Measurements from ENCODE around the gene PUSL1.
A peak's percentile ranks its signal among the peaks of the same experiment; 100 is the strongest.

The PUSL1 gene

GRCh38 chr1:1325288-1326074, 17.1 kb downstream of the PUSL1 start:
- POLR2A ChIA-PET, result interaction anchor here (1.0 to 1.2 kb wide), 2 partner anchors 18 to 50 kb away, joined by 3 read pairs; no protein-coding TSS in a partner anchor
- DNase-seq (ENCODE audit: extremely low spot score), result no peak
- CTCF ChIA-PET, result no interaction called here
- no peak for TF ChIP-seq LEF1 (IDR thresholded peaks at IDR 0.05; ENCODE audit: borderline replicate concordance)
- no peak for TF ChIP-seq FOXK2 (IDR thresholded peaks at IDR 0.05)
- TF ChIP-seq ARNT (IDR thresholded peaks at IDR 0.05), result no peak
- TF ChIP-seq BHLHE40 (IDR thresholded peaks at IDR 0.05; ENCODE audit: borderline replicate concordance), result no peak
- TF ChIP-seq ZNF384 (IDR thresholded peaks at IDR 0.05), result no peak
- no peak for TF ChIP-seq ELF4 (IDR thresholded peaks at IDR 0.05)
- no peak for TF ChIP-seq SP1 (IDR thresholded peaks at IDR 0.05)
- TF ChIP-seq FOXM1 (IDR thresholded peaks at IDR 0.05; ENCODE audit: borderline replicate concordance), result no peak
- no peak for TF ChIP-seq HDGF (IDR thresholded peaks at IDR 0.05; ENCODE audit: borderline replicate concordance)
- no peak for TF ChIP-seq SUZ12 (IDR thresholded peaks at IDR 0.05)
- no peak for TF ChIP-seq TARDBP (IDR thresholded peaks at IDR 0.05)
- TF ChIP-seq FOXA1 (IDR thresholded peaks at IDR 0.05), result no peak
- no peak for TF ChIP-seq CTBP1 (IDR thresholded peaks at IDR 0.05; ENCODE audit: borderline replicate concordance)
- no peak for TF ChIP-seq NFRKB (IDR thresholded peaks at IDR 0.05)
- TF ChIP-seq L3MBTL2 (conservative IDR thresholded peaks at IDR 0.05), result no peak
- TF ChIP-seq, protein P1, sequence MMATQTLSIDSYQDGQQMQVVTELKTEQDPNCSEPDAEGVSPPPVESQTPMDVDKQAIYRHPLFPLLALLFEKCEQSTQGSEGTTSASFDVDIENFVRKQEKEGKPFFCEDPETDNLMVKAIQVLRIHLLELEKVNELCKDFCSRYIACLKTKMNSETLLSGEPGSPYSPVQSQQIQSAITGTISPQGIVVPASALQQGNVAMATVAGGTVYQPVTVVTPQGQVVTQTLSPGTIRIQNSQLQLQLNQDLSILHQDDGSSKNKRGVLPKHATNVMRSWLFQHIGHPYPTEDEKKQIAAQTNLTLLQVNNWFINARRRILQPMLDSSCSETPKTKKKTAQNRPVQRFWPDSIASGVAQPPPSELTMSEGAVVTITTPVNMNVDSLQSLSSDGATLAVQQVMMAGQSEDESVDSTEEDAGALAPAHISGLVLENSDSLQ (IDR thresholded peaks at IDR 0.05), result no peak

- DNase-seq (ENCODE audit: extremely low spot score), result no peak
- no peak for TF ChIP-seq FOXK2 (IDR thresholded peaks at IDR 0.05)
- ChIA-PET CTCF (no interaction called here), POLR2A (interaction anchor here (1.0 to 1.2 kb wide), 2 partner anchors 19 to 49 kb away, joined by 3 read pairs; no protein-coding TSS in a partner anchor)
Measured at GRCh38 chr1:1326075-1326605, 17.7 kb downstream of the PUSL1 start.

DNA sequence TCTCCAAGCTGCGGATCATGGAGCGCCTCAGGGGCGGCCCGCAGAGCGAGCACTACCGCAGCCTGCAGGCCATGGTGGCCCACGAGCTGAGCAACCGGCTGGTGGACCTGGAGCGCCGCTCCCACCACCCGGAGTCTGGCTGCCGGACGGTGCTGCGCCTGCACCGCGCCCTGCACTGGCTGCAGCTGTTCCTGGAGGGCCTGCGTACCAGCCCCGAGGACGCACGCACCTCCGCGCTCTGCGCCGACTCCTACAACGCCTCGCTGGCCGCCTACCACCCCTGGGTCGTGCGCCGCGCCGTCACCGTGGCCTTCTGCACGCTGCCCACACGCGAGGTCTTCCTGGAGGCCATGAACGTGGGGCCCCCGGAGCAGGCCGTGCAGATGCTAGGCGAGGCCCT, 18.9 kb downstream of the PUSL1 start:
- ChIA-PET CTCF (no interaction called here), POLR2A (interaction anchor here (1.4 kb wide), 1 partner anchor 21 kb away, joined by 3 read pairs; no protein-coding TSS in a partner anchor)
- TF ChIP-seq NFRKB (IDR thresholded peaks at IDR 0.05) (no peak), ZNF384 (IDR thresholded peaks at IDR 0.05) (no peak), TARDBP (IDR thresholded peaks at IDR 0.05) (no peak), FOXA1 (IDR thresholded peaks at IDR 0.05) (no peak), L3MBTL2 (conservative IDR thresholded peaks at IDR 0.05) (no peak), ARNT (IDR thresholded peaks at IDR 0.05) (no peak), CTBP1 (IDR thresholded peaks at IDR 0.05; ENCODE audit: borderline replicate concordance) (no peak), FOXK2 (IDR thresholded peaks at IDR 0.05) (no peak), SP1 (IDR thresholded peaks at IDR 0.05) (no peak), FOXM1 (IDR thresholded peaks at IDR 0.05; ENCODE audit: borderline replicate concordance) (no peak), ELF4 (IDR thresholded peaks at IDR 0.05) (no peak), SUZ12 (IDR thresholded peaks at IDR 0.05) (no peak), BHLHE40 (IDR thresholded peaks at IDR 0.05; ENCODE audit: borderline replicate concordance) (no peak), HDGF (IDR thresholded peaks at IDR 0.05; ENCODE audit: borderline replicate concordance) (no peak), LEF1 (IDR thresholded peaks at IDR 0.05; ENCODE audit: borderline replicate concordance) (no peak)
- TF ChIP-seq, protein P1 (IDR thresholded peaks at IDR 0.05), result no peak
- DNase-seq (ENCODE audit: extremely low spot score), result no peak

- no peak for DNase-seq (ENCODE audit: extremely low spot score)
- no peak for TF ChIP-seq NFRKB (IDR thresholded peaks at IDR 0.05)
- no peak for TF ChIP-seq HDGF (IDR thresholded peaks at IDR 0.05; ENCODE audit: borderline replicate concordance)
- TF ChIP-seq LEF1 (IDR thresholded peaks at IDR 0.05; ENCODE audit: borderline replicate concordance), result no peak
- no peak for TF ChIP-seq FOXK2 (IDR thresholded peaks at IDR 0.05)
- TF ChIP-seq, protein P1 (IDR thresholded peaks at IDR 0.05), result no peak
- TF ChIP-seq BHLHE40 (IDR thresholded peaks at IDR 0.05; ENCODE audit: borderline replicate concordance), result no peak
- TF ChIP-seq ZNF384 (IDR thresholded peaks at IDR 0.05), result no peak
- no peak for TF ChIP-seq SUZ12 (IDR thresholded peaks at IDR 0.05)
- no peak for TF ChIP-seq ELF4 (IDR thresholded peaks at IDR 0.05)
- TF ChIP-seq FOXM1 (IDR thresholded peaks at IDR 0.05; ENCODE audit: borderline replicate concordance), result no peak
- TF ChIP-seq ARNT (IDR thresholded peaks at IDR 0.05), result no peak
- TF ChIP-seq FOXA1 (IDR thresholded peaks at IDR 0.05), result no peak
- ChIA-PET POLR2A (no interaction called here), CTCF (no interaction called here)
Measured at GRCh38 chr1:1328254-1328653, 19.9 kb downstream of the PUSL1 start.

- DNase-seq (ENCODE audit: extremely low spot score), result no peak
- ChIA-PET POLR2A (no interaction called here), CTCF (no interaction called here)
- no peak for TF ChIP-seq HDGF (IDR thresholded peaks at IDR 0.05; ENCODE audit: borderline replicate concordance)
- no peak for TF ChIP-seq CTBP1 (IDR thresholded peaks at IDR 0.05; ENCODE audit: borderline replicate concordance)
- no peak for TF ChIP-seq BHLHE40 (IDR thresholded peaks at IDR 0.05; ENCODE audit: borderline replicate concordance)
- TF ChIP-seq L3MBTL2 (conservative IDR thresholded peaks at IDR 0.05), result no peak
- TF ChIP-seq ZNF384 (IDR thresholded peaks at IDR 0.05), result no peak
- TF ChIP-seq TARDBP (IDR thresholded peaks at IDR 0.05), result peak; percentile 87
Measured at GRCh38 chr1:1329304-1330210, 21.2 kb downstream of the PUSL1 start.

Measured in HEK293T (cell line).